HepG2 (cell line): ENCODE measurements around the gene SPRN. TPM values are rescaled to one million over a fixed set of nuclear protein-coding genes. Genes with fewer than 3 reads are reported as not detected.

Experiments used
- ATAC-seq: fragments of 200-7000 bp; cut with Tn5 transposase; 3 replicates; pipeline ENCODE4 v1.9.1; 2020; ENCODE audit warnings: mild to moderate bottlenecking, moderate library complexity
- BruUV-seq: library from RNA; stranded (reverse); fragments of 400-500 nt; replicated peaks from 2 replicates; lab custom pipeline; 2021; lab: Mats Ljungman, UMichigan
- CTCF ChIA-PET: fragments of 300-600 bp; formaldehyde crosslinking; extraction: SDS; loops from one replicate; lab custom pipeline; 2021; ENCODE audit warnings: low total read pairs, inconsistent platforms, low intra/inter-chr PET ratio; lab: Yijun Ruan, JAX
- POLR2A ChIA-PET: fragments of 350-600 bp; sonication (Branson Sonifier 250); formaldehyde crosslinking; loops from one replicate; lab custom pipeline; 2020; ENCODE audit warnings: antibody characterized with exemption, inconsistent platforms; lab: Yijun Ruan, JAX
- DNase-seq: peaks from one replicate; pipeline ENCODE4 v3.0.0-alpha.2; 2015; ENCODE audit warnings: low spot score
- FAIRE-seq: peaks from 3 replicates; lab custom pipeline; 2011; peaks lifted over from hg19 to GRCh38; lab: Jason Lieb, UNC
- H2AFZ ChIP-seq: one replicate; pipeline ENCODE4 v1.6.1; 2011; ENCODE audit warnings: low read length, inconsistent platforms
- H3K27ac ChIP-seq: fragments of 300-600 bp; 3 replicates; pipeline ENCODE4 v1.8.0; 2011; ENCODE audit warnings: mixed run types, mild to moderate bottlenecking, mixed read lengths, low read length, inconsistent platforms; ENCODE audit not compliant: insufficient read depth; ENCODE audit errors: extremely low read length
- H3K27me3 ChIP-seq, 2 experiments: fragments of 200-600 bp in 1 of 2; 2 replicates in 1 of 2; 3 replicates in 1 of 2; pipeline versions ENCODE4 v1.6.0 to v1.8.0; 2011; ENCODE audit warnings: low read length in 2 of 2, mild to moderate bottlenecking in 2 of 2, moderate library complexity in 2 of 2, inconsistent platforms in 1 of 2; ENCODE audit not compliant: insufficient read depth in 2 of 2, control insufficient read depth in 1 of 2
- H3K36me3 ChIP-seq, 2 experiments: fragments of 200-600 bp in 1 of 2; replicated peaks in 1 of 2; 2 replicates in 1 of 2; 3 replicates in 1 of 2; pipeline versions ENCODE4 v1.5.1 to v1.8.0; 2011; ENCODE audit warnings: low read length in 2 of 2, inconsistent platforms in 1 of 2; ENCODE audit not compliant: insufficient read depth in 2 of 2, control insufficient read depth in 1 of 2
- H3K4me1 ChIP-seq: 2 replicates; pipeline ENCODE4 v1.5.1; 2012; ENCODE audit warnings: low read length, inconsistent platforms; ENCODE audit not compliant: insufficient read depth
- H3K4me2 ChIP-seq: 2 replicates; pipeline ENCODE4 v1.6.0; 2011; ENCODE audit warnings: low read depth, low read length, inconsistent platforms
- H3K4me3 ChIP-seq, 3 experiments: fragments of 200-600 bp in 1 of 3; sonication (generic), shearing (Covaris generic) in 1 of 3; replicated peaks in 1 of 3; 2 replicates each; pipeline ENCODE4 v1.5.1; 2011 to 2016; ENCODE audit warnings: low read length in 3 of 3, inconsistent platforms in 2 of 3, low read depth in 2 of 3, mild to moderate bottlenecking in 2 of 3, control low read depth in 1 of 3, mixed read lengths in 1 of 3; ENCODE audit not compliant: insufficient read depth in 1 of 3
- H3K79me2 ChIP-seq: one replicate; pipeline ENCODE4 v1.6.1; 2011; ENCODE audit warnings: low read length, inconsistent platforms; ENCODE audit not compliant: insufficient read depth
- H3K9ac ChIP-seq: 2 replicates; pipeline ENCODE4 v1.6.0; 2011; ENCODE audit warnings: mild to moderate bottlenecking, low read depth, low read length, inconsistent platforms; ENCODE audit not compliant: insufficient read depth
- H3K9me3 ChIP-seq: 2 replicates; pipeline ENCODE4 v1.5.1; 2012; ENCODE audit warnings: mild to moderate bottlenecking, low read length
- H4K20me1 ChIP-seq: 2 replicates; pipeline ENCODE4 v1.6.0; 2011; ENCODE audit warnings: inconsistent platforms, mild to moderate bottlenecking, low read length, moderate library complexity; ENCODE audit not compliant: insufficient read depth
- HDAC6 ChIP-seq: fragments of 200-600 bp; sonication (generic); IDR thresholded peaks from 2 replicates; pipeline ENCODE4 v1.7.0; 2017; ENCODE audit warnings: mild to moderate bottlenecking, antibody characterized with exemption, low read length, low read depth
- MBNL3 ChIP-seq: fragments of 250-450 bp; sonication (Bioruptor Pico); conservative IDR thresholded peaks from 2 replicates; pipeline ENCODE4 v1.8.0; 2022; ENCODE audit warnings: mild to moderate bottlenecking, inconsistent platforms
- MXI1 ChIP-seq: IDR thresholded peaks from 3 replicates; pipeline ENCODE4 v1.6.1; 2012; ENCODE audit warnings: low read depth, low read length, inconsistent platforms, borderline replicate concordance
- PLRG1 ChIP-seq: fragments of 450-650 bp; conservative IDR thresholded peaks from 2 replicates; pipeline ENCODE4 v1.6.1; 2016
- SOX13 ChIP-seq, 3 experiments: fragments of 450-650 bp in 1 of 3; sonication (generic) in 1 of 3; formaldehyde crosslinking in 1 of 3; IDR thresholded peaks in 2 of 3; conservative IDR thresholded peaks in 1 of 3; 2 replicates each; pipeline versions ENCODE4 v1.5.0 to v1.6.1; 2016 to 2020; ENCODE audit warnings: antibody characterized with exemption in 1 of 3, mild to moderate bottlenecking in 1 of 3, missing compliant biosample characterization in 1 of 3, missing genetic modification reagents in 1 of 3, moderate library complexity in 1 of 3
- U2AF2 ChIP-seq: fragments of 200-400 bp; formaldehyde crosslinking; IDR thresholded peaks from 2 replicates; pipeline ENCODE4 v1.6.1; 2017; ENCODE audit warnings: low read depth, mild to moderate bottlenecking, low read length
- ZBTB38 ChIP-seq: sonication (generic); formaldehyde crosslinking; IDR thresholded peaks from 2 replicates; pipeline ENCODE4 v1.5.1; 2020; ENCODE audit warnings: mild to moderate bottlenecking, missing genetic modification reagents
- ZBTB8A ChIP-seq: sonication (generic); formaldehyde crosslinking; IDR thresholded peaks from 2 replicates; pipeline ENCODE4 v1.4.0; 2020; ENCODE audit warnings: mild to moderate bottlenecking, low read depth, missing genetic modification reagents, borderline replicate concordance
- ZNF670 ChIP-seq: sonication (generic); formaldehyde crosslinking; IDR thresholded peaks from 2 replicates; pipeline ENCODE4 v1.8.0; 2022; ENCODE audit warnings: mild to moderate bottlenecking, missing genetic modification reagents, borderline replicate concordance
- ZNF749 ChIP-seq: sonication (generic); formaldehyde crosslinking; IDR thresholded peaks from 2 replicates; pipeline ENCODE4 v1.8.0; 2022; ENCODE audit warnings: mild to moderate bottlenecking, missing genetic modification reagents, moderate library complexity, borderline replicate concordance
- WGBS: methylation state at CpG from one replicate; pipeline ENCODE4 v1.1.6; 2017; ENCODE audit warnings: low lambda C conversion rate; 5-methylcytosine and 5-hydroxymethylcytosine counted together
- in situ Hi-C: cut with HindIII; loops from 2 replicates; pipeline ENCODE4 v1.10.0; 2017; ENCODE audit warnings: low pct_unique_long_range_greater_than_20kb; ENCODE audit not compliant: extremely low pct_ligation_motif_present
- intact Hi-C: fragments of 100-400 bp; cut with micrococcal nuclease; formaldehyde crosslinking; loops from one replicate; pipeline ENCODE4 v1.10.0; 2022; ENCODE audit not compliant: unreplicated experiment
- polyA plus RNA-seq, 8 experiments: library from polyadenylated mRNA; depleted of rRNA in 3 of 8; stranded (reverse) in 7 of 8; unstranded in 1 of 8; fragments of >200 nt; fragmentation: Illumina TruSeq in 4 of 8; extraction: Trizol in 4 of 8; gene quantifications; 2 replicates each; pipeline versions ENCODE4 v1.2.1 to v1.2.3, GENCODE V29; 2011 to 2016; ENCODE audit warnings: low read depth in 4 of 8, missing spikeins in 1 of 8, mixed read lengths in 1 of 8; ENCODE audit not compliant: insufficient read depth in 1 of 8
- total RNA-seq, 5 experiments: library from RNA; depleted of rRNA; stranded (reverse); fragments of >200 nt; fragmentation: Illumina TruSeq; extraction: Trizol; gene quantifications; 2 replicates each; pipeline ENCODE4 v1.2.3, GENCODE V29; 2016; ENCODE audit warnings: low read depth in 1 of 5
- TF ChIP-seq, protein P1 (sequence below): sonication (generic); formaldehyde crosslinking; IDR thresholded peaks from 2 replicates; pipeline ENCODE4 v1.5.0; 2020; ENCODE audit warnings: mild to moderate bottlenecking, missing genetic modification reagents
- TF ChIP-seq, protein P2 (sequence below): sonication (generic); formaldehyde crosslinking; IDR thresholded peaks from 2 replicates; pipeline ENCODE4 v1.4.0; 2020; ENCODE audit warnings: missing genetic modification reagents
- TF ChIP-seq, protein P3 (sequence below): sonication (generic); formaldehyde crosslinking; IDR thresholded peaks from 2 replicates; pipeline ENCODE4 v1.4.0; 2020; ENCODE audit warnings: missing genetic modification reagents

SPRN gene
- total and polyA plus RNA-seq, 2 of the 13 experiments (the other 11 are each of a cell fraction or from before 2014, with no cell fraction given), result not detected

DNA sequence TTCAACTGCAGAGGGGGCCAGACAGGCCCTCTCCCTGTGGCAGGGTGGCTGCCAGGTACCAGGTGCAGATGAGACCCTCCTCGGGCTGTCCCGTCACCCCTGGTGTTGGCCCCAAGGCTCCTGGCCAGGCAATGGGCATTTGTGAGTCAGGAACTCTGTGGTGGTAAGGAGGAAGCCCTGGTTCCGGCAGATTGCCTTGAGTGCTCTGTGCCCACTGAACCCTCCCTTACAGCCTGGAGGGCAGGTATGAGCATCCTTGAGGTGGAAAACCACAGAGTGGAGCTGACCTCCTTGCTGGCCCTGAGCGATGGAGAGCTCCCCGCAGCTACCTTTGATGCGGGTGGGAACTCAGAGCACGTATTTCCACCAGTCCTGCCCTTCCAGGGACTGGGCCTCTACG, 43.4 kb downstream of the SPRN start (continued):
- TF ChIP-seq ZBTB8A (CRISPR knock-in tag) (no peak), PLRG1 (no peak), MBNL3 (CRISPR knock-in tag) (no peak), HDAC6 (no peak), SOX13 (IDR thresholded peaks at IDR 0.05) (no peak), SOX13 (CRISPR knock-in tag; conservative IDR thresholded peaks at IDR 0.05 in 1 of 2, IDR thresholded peaks at IDR 0.05 in 1 of 2) (no peak)
- TF ChIP-seq, protein P1, sequence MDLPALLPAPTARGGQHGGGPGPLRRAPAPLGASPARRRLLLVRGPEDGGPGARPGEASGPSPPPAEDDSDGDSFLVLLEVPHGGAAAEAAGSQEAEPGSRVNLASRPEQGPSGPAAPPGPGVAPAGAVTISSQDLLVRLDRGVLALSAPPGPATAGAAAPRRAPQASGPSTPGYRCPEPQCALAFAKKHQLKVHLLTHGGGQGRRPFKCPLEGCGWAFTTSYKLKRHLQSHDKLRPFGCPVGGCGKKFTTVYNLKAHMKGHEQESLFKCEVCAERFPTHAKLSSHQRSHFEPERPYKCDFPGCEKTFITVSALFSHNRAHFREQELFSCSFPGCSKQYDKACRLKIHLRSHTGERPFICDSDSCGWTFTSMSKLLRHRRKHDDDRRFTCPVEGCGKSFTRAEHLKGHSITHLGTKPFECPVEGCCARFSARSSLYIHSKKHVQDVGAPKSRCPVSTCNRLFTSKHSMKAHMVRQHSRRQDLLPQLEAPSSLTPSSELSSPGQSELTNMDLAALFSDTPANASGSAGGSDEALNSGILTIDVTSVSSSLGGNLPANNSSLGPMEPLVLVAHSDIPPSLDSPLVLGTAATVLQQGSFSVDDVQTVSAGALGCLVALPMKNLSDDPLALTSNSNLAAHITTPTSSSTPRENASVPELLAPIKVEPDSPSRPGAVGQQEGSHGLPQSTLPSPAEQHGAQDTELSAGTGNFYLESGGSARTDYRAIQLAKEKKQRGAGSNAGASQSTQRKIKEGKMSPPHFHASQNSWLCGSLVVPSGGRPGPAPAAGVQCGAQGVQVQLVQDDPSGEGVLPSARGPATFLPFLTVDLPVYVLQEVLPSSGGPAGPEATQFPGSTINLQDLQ (CRISPR knock-in tag), result no peak

DNA sequence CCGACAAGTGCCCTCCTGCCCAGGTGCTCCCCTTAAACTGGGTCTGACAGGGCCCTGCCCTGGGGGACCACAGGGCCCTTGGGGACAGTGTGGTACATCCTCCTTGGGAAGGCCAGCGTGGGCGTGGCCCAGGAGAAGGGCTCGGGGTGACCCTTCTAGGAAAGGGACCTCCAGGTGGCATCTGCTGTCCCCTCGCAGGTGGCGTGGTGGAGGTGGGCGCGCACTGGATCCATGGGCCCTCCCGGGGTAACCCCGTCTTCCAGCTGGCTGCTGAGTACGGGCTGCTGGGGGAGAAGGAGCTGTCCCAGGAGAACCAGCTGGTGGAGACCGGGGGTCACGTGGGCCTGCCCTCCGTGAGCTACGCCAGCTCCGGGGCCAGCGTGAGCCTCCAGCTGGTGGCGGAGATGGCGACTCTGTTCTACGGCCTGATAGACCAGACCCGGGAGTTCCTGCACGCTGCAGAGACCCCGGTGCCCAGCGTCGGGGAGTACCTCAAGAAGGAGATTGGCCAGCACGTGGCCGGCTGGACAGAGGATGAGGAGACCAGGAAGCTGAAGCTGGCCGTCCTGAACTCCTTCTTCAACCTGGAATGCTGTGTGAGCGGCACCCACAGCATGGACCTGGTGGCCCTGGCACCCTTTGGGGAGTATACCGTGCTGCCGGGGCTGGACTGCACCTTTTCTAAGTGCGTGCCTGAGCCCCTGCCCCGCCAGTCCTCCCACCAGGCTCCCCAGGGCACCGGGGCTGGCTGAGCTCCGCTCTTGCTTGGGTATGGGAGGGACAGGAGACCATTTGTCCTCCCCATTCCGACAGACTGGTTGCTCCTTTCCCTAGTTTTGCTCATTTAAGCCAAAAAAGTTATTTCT, 44.4 kb downstream of the SPRN start:
- CTCF ChIA-PET, result no interaction called here
- Histone ChIP-seq H3K4me2 (no peak overlapping the region), H3K27me3 (peaks cover 0 to 3% of the 10 kb centered on the region in 2 experiments; a peak in 2 of 5 replicates), H3K27ac (no peak overlapping the region), H3K4me1 (peaks cover 19% of the 10 kb centered on the region), H3K36me3 (no peaks in the 10 kb centered on the region), H3K9ac (no peak overlapping the region), H2AFZ (no peak overlapping the region), H3K4me3 (no peak overlapping the region), H3K9me3 (no peaks in the 10 kb centered on the region), H4K20me1 (no peaks in the 10 kb centered on the region), H3K79me2 (no peaks in the 10 kb centered on the region)
- no TSS peak for BruUV-seq
- in situ Hi-C loops (no loop called here), intact Hi-C loops (loop anchor here (10.0 kb wide), 1 partner anchor 55 kb away; no protein-coding TSS in a partner anchor)
- TF ChIP-seq U2AF2, result no peak
- TF ChIP-seq ZNF749, result no peak
- TF ChIP-seq ZBTB38 (CRISPR knock-in tag), result 0 out of 2 replicates have a peak, but pooled peaks have one; percentile 18
- no peak for TF ChIP-seq ZNF670 (CRISPR knock-in tag)
- TF ChIP-seq MXI1, result no peak
- TF ChIP-seq, protein P2, sequence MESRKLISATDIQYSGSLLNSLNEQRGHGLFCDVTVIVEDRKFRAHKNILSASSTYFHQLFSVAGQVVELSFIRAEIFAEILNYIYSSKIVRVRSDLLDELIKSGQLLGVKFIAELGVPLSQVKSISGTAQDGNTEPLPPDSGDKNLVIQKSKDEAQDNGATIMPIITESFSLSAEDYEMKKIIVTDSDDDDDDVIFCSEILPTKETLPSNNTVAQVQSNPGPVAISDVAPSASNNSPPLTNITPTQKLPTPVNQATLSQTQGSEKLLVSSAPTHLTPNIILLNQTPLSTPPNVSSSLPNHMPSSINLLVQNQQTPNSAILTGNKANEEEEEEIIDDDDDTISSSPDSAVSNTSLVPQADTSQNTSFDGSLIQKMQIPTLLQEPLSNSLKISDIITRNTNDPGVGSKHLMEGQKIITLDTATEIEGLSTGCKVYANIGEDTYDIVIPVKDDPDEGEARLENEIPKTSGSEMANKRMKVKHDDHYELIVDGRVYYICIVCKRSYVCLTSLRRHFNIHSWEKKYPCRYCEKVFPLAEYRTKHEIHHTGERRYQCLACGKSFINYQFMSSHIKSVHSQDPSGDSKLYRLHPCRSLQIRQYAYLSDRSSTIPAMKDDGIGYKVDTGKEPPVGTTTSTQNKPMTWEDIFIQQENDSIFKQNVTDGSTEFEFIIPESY, result peak; percentile 86
- TF ChIP-seq, protein P3, sequence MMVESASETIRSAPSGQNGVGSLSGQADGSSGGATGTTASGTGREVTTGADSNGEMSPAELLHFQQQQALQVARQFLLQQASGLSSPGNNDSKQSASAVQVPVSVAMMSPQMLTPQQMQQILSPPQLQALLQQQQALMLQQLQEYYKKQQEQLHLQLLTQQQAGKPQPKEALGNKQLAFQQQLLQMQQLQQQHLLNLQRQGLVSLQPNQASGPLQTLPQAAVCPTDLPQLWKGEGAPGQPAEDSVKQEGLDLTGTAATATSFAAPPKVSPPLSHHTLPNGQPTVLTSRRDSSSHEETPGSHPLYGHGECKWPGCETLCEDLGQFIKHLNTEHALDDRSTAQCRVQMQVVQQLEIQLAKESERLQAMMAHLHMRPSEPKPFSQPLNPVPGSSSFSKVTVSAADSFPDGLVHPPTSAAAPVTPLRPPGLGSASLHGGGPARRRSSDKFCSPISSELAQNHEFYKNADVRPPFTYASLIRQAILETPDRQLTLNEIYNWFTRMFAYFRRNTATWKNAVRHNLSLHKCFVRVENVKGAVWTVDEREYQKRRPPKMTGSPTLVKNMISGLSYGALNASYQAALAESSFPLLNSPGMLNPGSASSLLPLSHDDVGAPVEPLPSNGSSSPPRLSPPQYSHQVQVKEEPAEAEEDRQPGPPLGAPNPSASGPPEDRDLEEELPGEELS, result no peak
- WGBS, result 85% methylated on average over 22 of the region's 36 CpGs
- FAIRE-seq (no peak), ATAC-seq (no peak), DNase-seq (no peak)
- POLR2A ChIA-PET, result interaction anchor here (3.1 to 4.6 kb wide), 3 partner anchors 15 to 51 kb away, joined by 11 to 78 read pairs (median 21); partner anchors contain the start of genes FUOM and MTG1
